GM18505 (cell line): ENCODE results near the gene TPGS2.
"Not testable (repeated sequence)": the region's sequence is repeated elsewhere in the genome, so short reads cannot be mapped to it uniquely, and the experiment has no call there.

Experiments
- ATAC-seq: cut with Tn5 transposase; IDR thresholded peaks from one replicate; pipeline ENCODE4 v1.9.1; 2021; ENCODE audit not compliant: unreplicated experiment
- POLR2A ChIP-seq: IDR thresholded peaks from 4 replicates; pipeline ENCODE4 v1.6.1; 2011; ENCODE audit warnings: borderline replicate concordance; ENCODE audit not compliant: insufficient read depth, insufficient read length; ENCODE audit errors: extremely low read depth

Gene TPGS2, protein sequence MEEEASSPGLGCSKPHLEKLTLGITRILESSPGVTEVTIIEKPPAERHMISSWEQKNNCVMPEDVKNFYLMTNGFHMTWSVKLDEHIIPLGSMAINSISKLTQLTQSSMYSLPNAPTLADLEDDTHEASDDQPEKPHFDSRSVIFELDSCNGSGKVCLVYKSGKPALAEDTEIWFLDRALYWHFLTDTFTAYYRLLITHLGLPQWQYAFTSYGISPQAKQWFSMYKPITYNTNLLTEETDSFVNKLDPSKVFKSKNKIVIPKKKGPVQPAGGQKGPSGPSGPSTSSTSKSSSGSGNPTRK

DNA sequence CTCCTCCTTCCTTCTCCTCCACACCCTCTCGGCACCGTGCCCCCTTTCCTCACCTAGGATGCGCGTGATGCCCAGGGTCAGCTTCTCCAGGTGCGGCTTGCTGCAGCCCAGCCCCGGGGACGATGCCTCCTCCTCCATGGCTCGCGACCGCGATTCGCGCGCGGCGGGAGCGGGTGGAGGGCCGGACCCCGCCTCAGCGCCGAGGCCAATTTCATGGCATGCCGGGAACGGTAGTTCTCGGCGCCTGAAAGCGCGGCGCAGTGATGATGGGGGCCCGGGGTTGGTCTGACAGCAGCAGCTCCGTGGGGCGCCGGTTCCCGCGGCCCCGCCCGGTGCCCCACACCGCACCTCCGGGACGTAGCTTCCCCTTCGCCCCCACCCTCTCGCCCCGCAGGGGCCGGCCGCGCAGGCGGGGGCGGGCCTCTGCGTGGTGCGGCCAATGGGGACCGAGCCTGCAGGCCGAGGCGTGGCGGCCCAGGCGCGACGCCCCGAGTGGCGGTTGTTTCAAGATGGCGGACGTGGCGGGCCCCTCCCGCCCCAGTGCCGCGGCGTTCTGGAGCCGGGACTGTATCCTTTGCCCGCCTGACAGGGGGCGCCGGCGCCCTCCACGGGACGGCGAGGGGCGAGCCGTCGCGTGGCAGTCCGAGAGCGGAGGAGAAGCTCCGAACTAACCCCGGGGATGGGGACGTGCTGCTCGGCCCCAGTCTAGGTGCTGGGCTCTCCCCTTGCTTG is at the start of gene TPGS2, which contains the start of gene KIAA1328:
TPGS2 (minus strand) TSS at position 373 of the 732 bp plus-strand sequence; CDS start at position 138, 235 bp downstream.
KIAA1328 (plus strand) TSS at position 498 of the 732 bp plus-strand sequence; CDS start at position 510, 12 bp downstream.
- peak; percentile 51 for TF ChIP-seq POLR2A
- ATAC-seq = peak; percentile 93

DNA sequence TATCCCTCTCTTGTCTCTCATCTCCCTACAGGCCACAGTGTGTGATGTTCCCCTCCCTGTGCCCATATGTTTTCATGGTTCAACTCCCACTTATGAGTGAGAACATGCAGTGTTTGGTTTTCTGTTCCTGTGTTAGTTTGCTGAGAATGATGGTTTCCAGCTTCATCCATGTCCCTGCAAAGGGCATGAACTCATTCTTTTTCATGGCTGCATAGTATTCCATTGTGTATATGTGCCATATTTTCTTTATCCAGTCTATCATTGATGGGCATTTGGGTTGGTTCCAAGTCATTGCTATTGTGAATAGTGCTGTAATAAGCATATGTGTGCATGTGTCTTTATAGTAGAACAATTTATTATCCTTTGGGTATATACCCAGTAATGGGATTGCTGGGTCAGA is 45.0 kb upstream of the TPGS2 start:
- not testable (repeated sequence) for ATAC-seq

DNA sequence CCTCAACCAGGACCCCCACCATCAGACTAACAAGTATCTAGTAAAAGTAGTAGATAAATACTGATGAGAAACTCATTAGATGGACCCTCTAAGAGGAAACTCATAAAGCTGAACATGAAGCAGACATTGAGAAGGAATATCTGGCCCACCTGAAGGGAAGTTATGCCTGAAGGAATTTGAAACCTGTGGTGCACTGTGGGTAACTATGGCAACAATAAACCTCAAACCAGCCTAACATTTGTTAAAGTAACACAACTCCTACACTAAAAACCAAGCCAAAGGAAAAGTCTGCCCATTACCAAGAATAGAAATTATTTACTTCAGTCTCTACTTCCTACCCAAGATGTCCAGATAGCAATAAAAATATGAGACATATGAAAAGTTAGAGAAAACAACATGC is 43.5 kb upstream of the TPGS2 start:
- no peak for TF ChIP-seq POLR2A
- ATAC-seq = no peak

DNA sequence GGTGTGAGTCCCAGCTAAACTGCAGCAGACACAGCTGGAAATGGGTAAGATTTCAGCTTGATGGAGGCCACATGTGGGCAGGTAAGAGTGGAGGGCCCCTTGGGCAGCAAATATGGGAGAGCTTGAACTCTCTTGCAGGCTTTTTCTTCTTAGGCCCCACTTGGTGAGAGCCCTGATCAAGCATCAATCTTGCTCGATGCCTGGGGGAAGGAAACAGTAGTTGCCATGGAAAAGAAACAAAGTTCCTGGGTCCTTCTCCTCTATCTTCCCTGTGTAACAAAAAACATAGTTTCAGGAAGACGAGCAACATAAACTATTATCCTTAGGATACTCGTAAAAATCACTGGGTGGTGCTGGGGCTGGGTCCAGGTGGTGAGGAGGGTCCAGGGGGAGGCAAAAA is 43.0 kb upstream of the TPGS2 start:
- no peak for TF ChIP-seq POLR2A
- no peak for ATAC-seq

DNA sequence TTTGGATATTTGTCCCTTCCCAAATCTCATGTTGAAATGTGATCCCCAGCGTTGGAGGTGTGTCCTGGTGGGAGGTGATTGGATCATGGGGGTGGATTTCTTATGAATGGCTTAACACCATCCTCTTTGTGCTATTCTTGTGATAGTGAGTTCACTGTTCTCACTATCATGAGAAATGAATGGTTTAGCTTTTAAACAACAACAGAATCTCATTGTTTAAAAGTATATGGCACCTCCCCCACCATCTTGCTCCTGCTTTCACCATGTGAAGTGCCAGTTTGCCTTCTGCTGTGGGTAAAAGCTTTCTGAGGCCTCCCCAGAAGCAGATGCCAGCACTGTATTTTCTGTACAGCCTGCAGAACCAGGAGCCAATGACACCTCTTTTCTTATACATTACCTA is 38.3 kb upstream of the TPGS2 start:
- no peak for TF ChIP-seq POLR2A
- ATAC-seq = no peak

DNA sequence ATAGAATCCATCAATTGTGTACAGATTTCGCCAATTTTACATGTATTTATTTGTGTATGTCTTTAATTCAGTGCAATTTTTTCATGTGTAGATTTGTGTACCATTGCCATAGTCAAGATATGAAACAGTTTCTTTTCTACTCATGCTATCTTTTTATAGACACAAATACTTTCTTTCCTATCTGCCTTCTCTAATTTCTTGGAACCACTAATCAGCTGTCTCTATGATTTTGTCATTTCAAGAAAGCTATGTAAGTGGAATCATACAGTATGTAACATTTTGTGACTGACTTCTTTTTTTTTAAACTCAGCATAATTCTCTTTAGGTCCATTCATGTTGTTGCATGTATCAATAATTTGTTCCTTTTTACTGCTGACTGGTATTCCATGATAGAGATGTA is 33.4 kb upstream of the TPGS2 start:
- ATAC-seq = no peak
- no peak for TF ChIP-seq POLR2A

DNA sequence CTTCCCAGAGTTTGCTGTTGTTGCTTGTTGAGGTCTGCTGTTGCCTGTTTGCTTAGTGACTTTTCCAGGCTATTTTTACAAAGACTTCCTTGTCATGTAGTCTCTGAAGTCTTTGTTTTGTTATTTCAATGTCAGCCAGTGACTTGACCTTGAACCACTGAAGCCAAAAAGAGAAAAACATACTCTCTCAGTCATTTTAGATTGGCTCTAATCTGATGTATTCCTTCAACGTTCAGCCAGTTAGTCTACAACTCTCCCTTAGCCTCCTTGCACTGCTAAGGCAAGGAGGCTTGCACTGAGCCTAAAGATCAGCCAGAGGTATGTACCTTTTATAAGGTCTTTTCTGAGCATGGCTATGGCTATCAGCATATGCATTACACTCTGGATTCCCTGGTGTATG is 28.0 kb upstream of the TPGS2 start:
- ATAC-seq = no peak
- TF ChIP-seq POLR2A = no peak

DNA sequence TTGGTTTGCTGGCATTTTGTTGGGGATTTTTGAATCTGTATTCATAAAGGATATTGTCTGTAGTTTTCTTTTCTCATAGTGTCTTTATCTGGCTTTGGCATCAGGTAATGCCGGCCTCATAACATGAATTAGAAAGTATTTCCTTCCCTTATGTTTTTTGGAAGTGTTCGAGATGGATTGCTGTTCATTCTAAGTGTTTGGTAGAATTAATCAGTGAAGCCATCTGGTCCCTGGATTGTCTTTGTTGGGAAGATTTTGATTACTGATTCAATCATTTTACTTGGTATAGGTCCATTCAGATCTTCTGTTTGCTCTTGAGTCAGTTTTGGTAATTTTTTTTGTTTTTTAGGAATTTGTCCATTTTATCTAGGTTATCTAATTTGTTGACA is 22.4 kb upstream of the TPGS2 start:
- ATAC-seq = no peak
- no peak for TF ChIP-seq POLR2A

DNA sequence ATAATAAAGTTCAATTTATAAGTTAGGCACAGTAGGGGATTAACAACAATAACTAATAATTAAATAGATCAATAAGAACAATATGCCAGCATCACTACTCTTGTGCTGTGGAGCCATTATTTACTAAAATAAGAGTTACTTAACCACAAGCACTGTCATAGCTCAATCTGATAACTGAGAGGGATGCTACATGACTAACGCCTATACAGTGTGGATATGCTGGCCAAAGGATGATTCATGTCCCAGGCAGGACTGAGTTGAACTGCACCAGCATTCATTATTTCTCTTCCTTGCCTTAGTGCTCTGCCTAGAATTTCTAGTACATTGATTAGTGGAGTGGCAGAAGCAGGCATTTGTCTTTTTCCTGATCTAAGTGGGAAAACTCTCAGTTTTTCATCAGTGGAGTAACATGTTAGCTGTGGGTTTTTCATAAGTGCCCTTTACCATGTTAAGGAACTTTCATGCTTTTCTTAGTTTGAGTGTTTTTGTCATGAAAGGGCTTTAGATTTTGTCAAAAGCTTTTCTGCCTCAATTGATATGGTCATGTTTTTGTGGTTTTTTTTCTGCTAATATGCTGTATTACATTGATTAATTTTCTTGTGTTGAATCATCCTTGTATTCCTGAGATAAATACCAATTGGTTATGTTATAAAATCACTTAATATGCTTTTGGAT is 21.9 kb upstream of the TPGS2 start:
- no peak for ATAC-seq

DNA sequence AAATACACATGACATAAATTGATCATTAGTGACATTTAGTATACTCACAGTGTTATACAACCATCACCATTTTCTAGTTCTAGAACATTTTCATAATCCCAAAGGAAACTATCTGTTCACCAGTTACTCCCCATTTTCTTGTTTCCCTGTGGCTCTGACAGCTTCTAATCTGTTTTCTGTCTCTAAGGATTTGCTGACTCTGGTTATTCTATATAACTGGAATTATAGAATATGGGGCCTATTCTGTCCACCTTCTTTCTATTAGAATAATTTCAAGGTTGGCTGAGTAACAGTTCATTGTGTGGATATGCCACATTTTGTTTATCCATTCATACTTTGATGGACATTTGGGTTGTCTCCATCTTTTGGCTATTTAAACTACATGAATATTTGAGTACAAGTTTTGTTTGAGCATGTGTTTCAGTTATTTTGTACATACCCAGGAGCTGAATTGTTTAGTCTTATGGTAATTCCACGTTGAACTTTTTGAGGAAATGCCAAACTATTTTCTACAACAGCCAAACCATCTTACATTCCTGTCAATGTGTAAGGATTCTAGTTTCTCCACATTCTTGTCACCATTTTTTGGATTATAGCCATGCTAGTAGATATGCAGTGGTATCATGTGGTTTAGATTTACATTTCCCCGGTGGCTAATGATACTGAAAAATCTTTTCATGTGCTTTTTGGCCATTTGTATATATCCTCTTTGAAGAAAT is 20.6 kb upstream of the TPGS2 start:
- ATAC-seq = no peak
- no peak for TF ChIP-seq POLR2A

More for the DNA sequence above, 21.9 kb upstream of the TPGS2 start:
- no peak for TF ChIP-seq POLR2A

DNA sequence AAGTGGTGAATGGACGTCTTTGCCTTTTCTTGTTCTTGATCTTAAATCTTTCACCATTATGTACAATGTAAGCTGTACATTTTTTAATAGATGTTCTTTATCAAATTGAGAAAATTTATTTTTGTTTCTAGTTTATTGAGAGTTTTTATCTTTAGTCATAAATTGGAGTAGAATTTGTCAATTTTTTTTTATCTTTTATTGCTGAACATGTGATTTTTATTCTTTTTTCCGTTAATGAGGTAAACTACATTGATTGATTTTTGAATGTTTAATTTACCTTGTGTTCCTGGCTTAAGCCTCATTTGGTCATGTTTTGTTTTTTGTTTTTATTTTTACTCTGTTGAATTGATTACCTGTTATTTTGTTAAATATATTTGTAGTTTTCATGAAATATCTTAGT is 19.8 kb upstream of the TPGS2 start:
- TF ChIP-seq POLR2A = no peak

DNA sequence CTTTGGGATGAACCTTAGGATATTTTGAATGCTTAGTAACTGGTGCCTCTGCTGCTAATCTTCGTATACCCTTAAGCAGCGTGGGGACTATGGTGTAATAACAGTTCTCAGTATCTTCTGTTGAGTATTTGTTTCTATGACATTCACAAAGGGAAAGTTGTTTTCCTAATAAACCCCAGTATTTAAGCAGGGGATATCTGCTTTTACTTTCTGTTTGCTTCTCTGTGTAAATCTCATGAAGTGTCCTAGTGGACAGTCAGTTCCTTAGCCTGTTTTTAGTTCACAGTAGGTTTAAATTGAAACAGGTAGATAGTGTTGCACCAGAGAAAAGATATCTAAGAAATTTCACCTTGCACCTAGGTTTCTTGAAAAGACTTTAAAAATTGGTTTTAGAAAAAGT is 15.0 kb upstream of the TPGS2 start:
- no peak for TF ChIP-seq POLR2A
- no peak for ATAC-seq

More for the DNA sequence above, 19.8 kb upstream of the TPGS2 start:
- ATAC-seq = no peak

DNA sequence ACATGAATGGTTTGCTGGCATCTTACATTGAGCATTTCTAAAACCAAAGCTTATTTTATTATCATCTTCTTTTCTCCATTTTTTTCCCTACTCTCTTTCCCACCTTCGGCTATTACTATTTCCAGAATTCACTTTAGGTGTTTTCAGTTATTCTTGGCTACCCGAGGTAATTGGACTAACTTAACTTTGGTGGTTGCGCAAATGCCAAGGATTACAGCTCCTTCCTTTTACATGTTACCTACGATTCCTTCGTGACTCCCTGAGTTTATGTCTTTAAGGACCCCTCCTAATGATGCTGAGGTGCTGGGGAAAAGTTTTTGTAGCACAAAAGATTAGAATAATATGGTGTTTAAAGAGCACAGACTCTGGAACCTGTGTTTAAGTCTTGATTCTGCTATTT is 14.4 kb upstream of the TPGS2 start:
- TF ChIP-seq POLR2A = no peak

DNA sequence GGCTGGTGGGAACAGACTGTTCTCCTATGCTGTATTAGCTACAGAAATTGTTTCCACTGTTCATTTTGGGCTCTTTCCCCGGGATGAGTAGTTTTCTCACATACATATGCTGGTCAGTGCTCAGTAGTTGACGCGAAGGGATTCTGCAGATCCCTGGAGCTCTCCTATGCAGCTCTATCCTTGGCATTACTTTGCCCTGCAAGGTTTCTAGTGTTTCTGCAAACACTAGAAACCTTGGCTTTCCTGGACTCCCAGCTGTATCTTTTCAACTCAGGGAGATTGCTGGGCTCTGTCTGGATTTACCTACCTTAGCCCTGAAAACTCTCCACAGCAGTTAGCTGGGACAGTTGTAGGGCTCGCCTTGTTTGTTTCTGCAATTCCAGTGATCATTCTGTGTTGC is 11.0 kb upstream of the TPGS2 start:
- no peak for ATAC-seq
- no peak for TF ChIP-seq POLR2A

More for the DNA sequence above, 14.4 kb upstream of the TPGS2 start:
- no peak for ATAC-seq

DNA sequence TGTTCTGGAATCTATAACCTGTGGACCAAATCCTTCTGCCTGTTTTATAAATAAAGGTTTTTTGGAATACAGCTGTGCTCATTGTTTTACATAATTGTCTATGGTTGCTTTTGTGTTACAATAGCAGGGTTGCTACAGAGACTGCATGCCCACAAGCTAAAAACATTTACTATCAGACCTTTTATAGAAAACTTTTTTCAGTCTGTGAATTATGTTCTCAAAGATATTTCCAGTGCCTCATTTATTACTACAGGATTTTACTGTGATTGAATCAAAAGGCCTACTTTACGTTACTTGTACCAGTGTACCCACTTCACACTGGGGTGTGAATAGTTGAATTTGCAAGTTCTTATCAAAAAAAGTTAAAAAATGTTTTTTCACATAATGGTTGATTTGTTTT is 7.1 kb upstream of the TPGS2 start:
- no peak for TF ChIP-seq POLR2A
- no peak for ATAC-seq
